HL-60 (cell line): Measurements from ENCODE around the gene JAKMIP1.

ENCODE experiments used
- DNase-seq, 2 experiments: peaks; one replicate each; pipeline ENCODE4 v3.0.0-alpha.2; 2010 to 2020; ENCODE audit warnings: low read depth in 1 of 2, low spot score in 1 of 2
- H3K27ac ChIP-seq: fragments of 250-450 bp; sonication (Bioruptor Pico); replicated peaks from 2 replicates; pipeline ENCODE4 v1.5.1; 2020; ENCODE audit warnings: mild to moderate bottlenecking, moderate library complexity
- H3K27me3 ChIP-seq: fragments of 250-450 bp; sonication (Bioruptor Pico); 2 replicates; pipeline ENCODE4 v1.5.1; 2021; ENCODE audit warnings: mild to moderate bottlenecking, moderate library complexity; ENCODE audit not compliant: insufficient read depth, poor library complexity, severe bottlenecking
- H3K4me3 ChIP-seq: replicated peaks from 2 replicates; pipeline ENCODE4 v1.5.1; 2011; ENCODE audit warnings: mild to moderate bottlenecking, control low read depth, low read length; ENCODE audit not compliant: insufficient read depth
- CTCF ChIP-seq: IDR thresholded peaks from one replicate; pipeline ENCODE4 v1.5.1; 2011; ENCODE audit warnings: low read length, control low read depth, inconsistent platforms; ENCODE audit not compliant: insufficient read depth
- GABPA ChIP-seq: IDR thresholded peaks from 2 replicates; pipeline ENCODE4 v1.6.1; 2012; ENCODE audit warnings: low read depth
- POLR2AphosphoS5 ChIP-seq: IDR thresholded peaks from 2 replicates; pipeline ENCODE4 v1.6.1; 2012; ENCODE audit warnings: low read depth
- REST ChIP-seq: IDR thresholded peaks from 2 replicates; pipeline ENCODE4 v1.6.1; 2012; ENCODE audit warnings: low read depth; ENCODE audit not compliant: insufficient replicate concordance
- SPI1 ChIP-seq: IDR thresholded peaks from 2 replicates; pipeline ENCODE4 v1.6.1; 2012; ENCODE audit warnings: low read depth, mild to moderate bottlenecking, borderline replicate concordance

Gene JAKMIP1

GRCh38 chr4:6188687-6189305 is 11.6 kb downstream of the JAKMIP1 start:
- no peak overlapping the region for H3K4me3 ChIP-seq
- TF ChIP-seq CTCF (no peak), GABPA (no peak), SPI1 (no peak), REST (no peak), POLR2AphosphoS5 (no peak)
- no peak for DNase-seq
- no peaks in the 10 kb centered on the region for H3K27me3 ChIP-seq
- H3K27ac ChIP-seq: no peak overlapping the region

DNA sequence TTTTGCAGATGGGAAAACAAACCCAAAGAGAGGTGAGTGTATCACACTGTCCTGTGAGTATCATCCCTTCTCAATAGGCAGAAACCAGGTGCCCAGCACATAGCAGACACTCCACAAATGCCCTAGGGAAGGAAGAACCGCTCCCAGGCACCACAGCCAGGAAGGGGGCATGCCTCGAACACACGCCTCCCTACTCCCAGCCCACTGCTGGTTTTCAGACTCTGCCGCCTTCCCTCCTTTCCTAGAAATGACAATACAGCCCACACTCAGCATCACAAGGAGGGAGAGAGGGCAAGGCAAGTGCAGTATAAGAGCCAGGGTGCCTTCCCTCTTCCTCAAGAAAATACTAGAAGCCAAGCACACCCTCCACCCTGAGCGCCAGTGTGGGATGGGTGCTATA is 16.2 kb downstream of the JAKMIP1 start:
- Histone ChIP-seq H3K27ac (no peak overlapping the region), H3K27me3 (no peaks in the 10 kb centered on the region), H3K4me3 (no peak overlapping the region)
- no peak for DNase-seq
- no peak for TF ChIP-seq GABPA
- no peak for TF ChIP-seq SPI1
- no peak for TF ChIP-seq POLR2AphosphoS5
- no peak for TF ChIP-seq CTCF
- TF ChIP-seq REST: no peak

- no peak for DNase-seq
- H3K4me3 ChIP-seq: no peak overlapping the region
- H3K27me3 ChIP-seq: no peaks in the 10 kb centered on the region
- no peak overlapping the region for H3K27ac ChIP-seq
- TF ChIP-seq POLR2AphosphoS5 (no peak), GABPA (no peak), REST (no peak), CTCF (no peak), SPI1 (no peak)
Observed at GRCh38 chr4:6183740-6184139, 16.6 kb downstream of the JAKMIP1 start.
